Measurements from ENCODE around the gene TPD52L1.

DNA sequence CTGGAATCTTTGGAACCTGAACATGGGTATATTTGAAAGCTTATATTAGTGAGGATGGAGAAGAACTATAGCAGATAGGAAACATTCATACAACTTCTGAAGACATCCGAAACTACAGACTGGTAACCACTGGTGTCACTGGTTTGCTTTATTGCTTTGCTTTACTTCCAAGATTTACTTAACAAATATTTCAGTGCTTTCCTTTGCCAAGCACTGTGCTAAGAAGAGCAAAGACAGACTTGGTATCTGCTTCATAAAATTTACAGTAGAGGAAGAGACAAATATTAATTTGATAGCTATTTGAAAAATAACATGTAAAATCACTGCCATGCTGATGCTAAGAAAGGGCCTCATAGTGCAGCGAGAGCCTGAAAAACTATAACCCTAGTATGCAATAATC lies 1.8 kb downstream of the TPD52L1 start:
- TF ChIP-seq REST (IDR thresholded peaks at IDR 0.05; ENCODE audit: low read depth, low read length) (no peak), GABPA (IDR thresholded peaks at IDR 0.05; ENCODE audit: low read depth) (no peak), RAD21 (IDR thresholded peaks at IDR 0.05; ENCODE audit: insufficient read depth, low read depth, low read length) (no peak), EZH2 (IDR thresholded peaks at IDR 0.05; ENCODE audit: borderline replicate concordance, control insufficient read depth, low read depth, low read length) (no peak), NFXL1 (IDR thresholded peaks at IDR 0.05; ENCODE audit: borderline replicate concordance) (no peak), POLR2A (IDR thresholded peaks at IDR 0.05; ENCODE audit: low read depth, low read length) (no peak), POLR2AphosphoS5 (IDR thresholded peaks at IDR 0.05; ENCODE audit: low read length) (no peak)

Measured in GM12878 (cell line).